Thyroid gland (tissue), 4 donors: ENCODE data around the gene SRRM2.

ENCODE experiments used
- POLR2A ChIP-seq, 2 donors: fragments of 450-650 bp; IDR thresholded peaks; one replicate each; pipeline ENCODE4 v1.6.1; 2017; ENCODE audit warnings: antibody characterized with exemption in 2 of 2, mild to moderate bottlenecking in 2 of 2, moderate library complexity in 1 of 2
- TF ChIP-seq, protein P1 (sequence below), 6 experiments: fragments of 200-600 bp in 3 of 6; fragments of 450-650 bp in 3 of 6; sonication (generic) in 3 of 6; IDR thresholded peaks; one replicate each; pipeline ENCODE4 v1.5.1; 2016 to 2019; ENCODE audit warnings: antibody characterized with exemption in 6 of 6, mild to moderate bottlenecking in 2 of 6, inconsistent platforms in 1 of 6, moderate library complexity in 1 of 6

DNA sequence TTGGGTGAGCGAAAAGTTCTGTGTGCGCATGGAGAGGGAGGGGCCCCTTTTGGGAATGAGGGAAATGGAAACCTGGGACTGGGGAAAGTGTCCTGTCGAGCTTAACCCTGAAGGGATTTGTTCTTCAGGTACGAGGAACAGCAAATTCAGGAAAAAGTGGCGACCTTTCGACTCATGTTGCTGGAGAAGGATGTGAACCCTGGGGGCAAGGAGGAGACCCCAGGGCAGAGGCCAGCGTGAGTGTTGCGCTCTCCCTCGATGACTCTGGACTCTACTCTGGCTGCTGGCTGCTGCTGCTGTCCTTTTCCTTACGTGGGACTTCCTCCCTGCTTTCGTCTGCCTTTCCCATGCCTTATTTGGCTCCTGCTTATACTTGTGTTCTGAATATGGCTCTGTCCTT lies 4.9 kb downstream of the SRRM2 start:
- no peak for TF ChIP-seq POLR2A (IDR thresholded peaks at IDR 0.05)
- TF ChIP-seq, protein P1, sequence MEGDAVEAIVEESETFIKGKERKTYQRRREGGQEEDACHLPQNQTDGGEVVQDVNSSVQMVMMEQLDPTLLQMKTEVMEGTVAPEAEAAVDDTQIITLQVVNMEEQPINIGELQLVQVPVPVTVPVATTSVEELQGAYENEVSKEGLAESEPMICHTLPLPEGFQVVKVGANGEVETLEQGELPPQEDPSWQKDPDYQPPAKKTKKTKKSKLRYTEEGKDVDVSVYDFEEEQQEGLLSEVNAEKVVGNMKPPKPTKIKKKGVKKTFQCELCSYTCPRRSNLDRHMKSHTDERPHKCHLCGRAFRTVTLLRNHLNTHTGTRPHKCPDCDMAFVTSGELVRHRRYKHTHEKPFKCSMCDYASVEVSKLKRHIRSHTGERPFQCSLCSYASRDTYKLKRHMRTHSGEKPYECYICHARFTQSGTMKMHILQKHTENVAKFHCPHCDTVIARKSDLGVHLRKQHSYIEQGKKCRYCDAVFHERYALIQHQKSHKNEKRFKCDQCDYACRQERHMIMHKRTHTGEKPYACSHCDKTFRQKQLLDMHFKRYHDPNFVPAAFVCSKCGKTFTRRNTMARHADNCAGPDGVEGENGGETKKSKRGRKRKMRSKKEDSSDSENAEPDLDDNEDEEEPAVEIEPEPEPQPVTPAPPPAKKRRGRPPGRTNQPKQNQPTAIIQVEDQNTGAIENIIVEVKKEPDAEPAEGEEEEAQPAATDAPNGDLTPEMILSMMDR (IDR thresholded peaks at IDR 0.05), result no peak
